Tibial nerve (tissue), 4 donors: ENCODE results near the gene FBXL19. TPM values are rescaled to one million over a fixed set of nuclear protein-coding genes. Genes with fewer than 3 reads are reported as not detected.
A peak's percentile ranks its signal among the peaks of the same experiment; 100 is the strongest.

ENCODE experiments used
- DNase-seq, 2 donors: peaks; one replicate each; pipeline ENCODE4 v3.0.0-alpha.2; 2019; ENCODE audit warnings: low spot score in 2 of 2
- H3K27ac ChIP-seq, 4 donors: fragments of 200-600 bp; sonication (generic) in 3 of 4; one replicate each; pipeline ENCODE4 v1.5.1; 2017 to 2019; ENCODE audit warnings: mild to moderate bottlenecking in 1 of 4
- H3K27me3 ChIP-seq, 2 donors: fragments of 200-600 bp; sonication (generic) in 1 of 2; one replicate each; pipeline versions ENCODE4 v1.5.1 to v1.6.0; 2017 to 2019
- H3K36me3 ChIP-seq, 3 donors: fragments of 200-600 bp; sonication (generic); one replicate each; pipeline ENCODE4 v1.5.1; 2018 to 2019
- H3K4me1 ChIP-seq, 4 donors: fragments of 200-600 bp; sonication (generic) in 3 of 4; one replicate each; pipeline ENCODE4 v1.5.1; 2017 to 2019
- H3K4me3 ChIP-seq, 4 donors: fragments of 200-600 bp; sonication (generic) in 3 of 4; one replicate each; pipeline ENCODE4 v1.5.1; 2017 to 2019; ENCODE audit warnings: mild to moderate bottlenecking in 1 of 4, moderate library complexity in 1 of 4
- H3K9me3 ChIP-seq, 4 donors: fragments of 200-600 bp; sonication (generic) in 3 of 4; one replicate each; pipeline ENCODE4 v1.5.1; 2017 to 2019
- CTCF ChIP-seq, 5 experiments: fragments of 200-600 bp in 3 of 5; fragments of 450-650 bp in 2 of 5; sonication (generic) in 3 of 5; IDR thresholded peaks; one replicate each; pipeline ENCODE4 v1.5.1; 2016 to 2019; ENCODE audit warnings: antibody characterized with exemption in 5 of 5, mild to moderate bottlenecking in 3 of 5, moderate library complexity in 2 of 5
- EP300 ChIP-seq, 2 donors: sonication (generic); formaldehyde crosslinking; IDR thresholded peaks; one replicate each; pipeline ENCODE4 v1.6.1; 2017; ENCODE audit warnings: antibody characterized with exemption in 2 of 2, mild to moderate bottlenecking in 1 of 2
- POLR2A ChIP-seq, 2 donors: fragments of 450-650 bp; IDR thresholded peaks; one replicate each; pipeline ENCODE4 v1.6.1; 2017; ENCODE audit warnings: antibody characterized with exemption in 2 of 2, mild to moderate bottlenecking in 2 of 2, moderate library complexity in 2 of 2
- WGBS, 2 donors: methylation state at CpG; one replicate each; pipeline ENCODE4 v1.1.5; 2018; 5-methylcytosine and 5-hydroxymethylcytosine counted together
- total RNA-seq, 4 donors: library from RNA; depleted of rRNA; stranded (reverse); fragments of >200 nt; gene quantifications; one replicate each; pipeline ENCODE4 v1.1.0, GENCODE V29; 2016

Gene FBXL19
- total RNA-seq, 4 donors from 2014 or later = 7.4 to 25.8 (median 16.7) TPM

GRCh38 chr16:30876867-30877266 is 46.5 kb upstream of the FBXL19 start:
- TF ChIP-seq EP300 (IDR thresholded peaks at IDR 0.05) = no peak
- TF ChIP-seq CTCF (IDR thresholded peaks at IDR 0.05) = no peak
- TF ChIP-seq POLR2A (IDR thresholded peaks at IDR 0.05) = no peak
- H3K4me1 ChIP-seq = peaks cover 0 to 38% (median 20%) of the 10 kb centered on the region in 4 donors
- H3K36me3 ChIP-seq = peaks cover 0 to 29% (median 0%) of the 10 kb centered on the region in 3 donors
- peak overlapping the region in 3 of 4 donors; percentile 84 to 92 (median 91) for H3K27ac ChIP-seq
- DNase-seq = no peak
- no peaks in the 10 kb centered on the region for H3K27me3 ChIP-seq
- 74 to 77% methylated on average over 5 of the region's 5 CpGs for WGBS, 2 donors
- H3K4me3 ChIP-seq = peak overlapping the region in 2 of 4 donors; percentile 76 to 78
- H3K9me3 ChIP-seq = no peaks in the 10 kb centered on the region

GRCh38 chr16:30882429-30883310 is 40.7 kb upstream of the FBXL19 start:
- TF ChIP-seq CTCF (IDR thresholded peaks at IDR 0.05) (no peak), EP300 (IDR thresholded peaks at IDR 0.05) (no peak), POLR2A (IDR thresholded peaks at IDR 0.05) (no peak)
- Histone ChIP-seq H3K36me3 (peaks cover 0 to 70% (median 0%) of the 10 kb centered on the region in 3 donors), H3K9me3 (no peaks in the 10 kb centered on the region), H3K27me3 (no peaks in the 10 kb centered on the region), H3K4me3 (no peak overlapping the region), H3K4me1 (peaks cover 0 to 17% (median 0%) of the 10 kb centered on the region in 4 donors), H3K27ac (no peak overlapping the region)
- DNase-seq = no peak
- WGBS, 2 donors = 56 to 68% methylated on average over 4 of the region's 4 CpGs

DNA sequence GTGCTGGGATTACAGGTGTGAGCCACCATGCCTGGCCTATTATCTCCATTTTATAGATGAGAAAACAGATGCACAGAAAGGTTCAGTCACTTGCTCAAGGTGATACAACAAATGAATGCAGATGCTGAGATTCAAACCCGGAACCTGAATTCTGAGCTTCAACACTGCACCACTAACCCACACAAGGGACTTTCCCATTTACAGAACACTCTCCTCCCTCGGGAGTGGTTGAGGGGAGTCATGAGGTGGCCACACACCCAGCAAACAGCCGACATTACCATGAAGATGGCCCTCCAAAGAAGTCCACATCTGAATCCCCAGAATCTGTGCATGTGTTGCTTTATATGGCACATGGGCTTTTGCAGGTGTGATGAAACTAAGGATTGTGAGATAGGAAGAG is 38.6 kb upstream of the FBXL19 start:
- 63 to 86% methylated on average over 3 of the region's 3 CpGs for WGBS, 2 donors
- no peaks in the 10 kb centered on the region for H3K9me3 ChIP-seq
- no peaks in the 10 kb centered on the region for H3K27me3 ChIP-seq
- no peak for DNase-seq
- H3K36me3 ChIP-seq = peaks cover 0 to 82% (median 6%) of the 10 kb centered on the region in 3 donors
- H3K4me3 ChIP-seq = no peak overlapping the region
- H3K27ac ChIP-seq = no peak overlapping the region
- TF ChIP-seq CTCF (IDR thresholded peaks at IDR 0.05) (no peak), POLR2A (IDR thresholded peaks at IDR 0.05) (no peak), EP300 (IDR thresholded peaks at IDR 0.05) (no peak)
- peaks cover 0 to 17% (median 0%) of the 10 kb centered on the region in 4 donors for H3K4me1 ChIP-seq

GRCh38 chr16:30885196-30885595 is 38.2 kb upstream of the FBXL19 start:
- DNase-seq = no peak
- no peak for TF ChIP-seq CTCF (IDR thresholded peaks at IDR 0.05)
- WGBS, 2 donors = 92 to 93% methylated on average over 9 of the region's 9 CpGs
- Histone ChIP-seq H3K36me3 (peaks cover 0 to 82% (median 6%) of the 10 kb centered on the region in 3 donors), H3K27ac (no peak overlapping the region), H3K4me1 (peaks cover 0 to 17% (median 0%) of the 10 kb centered on the region in 4 donors), H3K27me3 (no peaks in the 10 kb centered on the region), H3K9me3 (no peaks in the 10 kb centered on the region), H3K4me3 (no peak overlapping the region)

GRCh38 chr16:30886145-30886544 is 37.2 kb upstream of the FBXL19 start:
- Histone ChIP-seq H3K4me1 (peaks cover 0 to 17% (median 0%) of the 10 kb centered on the region in 4 donors), H3K36me3 (peaks cover 0 to 86% (median 6%) of the 10 kb centered on the region in 3 donors), H3K9me3 (no peaks in the 10 kb centered on the region), H3K27me3 (no peaks in the 10 kb centered on the region), H3K4me3 (no peak overlapping the region), H3K27ac (no peak overlapping the region)
- no peak for TF ChIP-seq CTCF (IDR thresholded peaks at IDR 0.05)
- no peak for TF ChIP-seq EP300 (IDR thresholded peaks at IDR 0.05)
- TF ChIP-seq POLR2A (IDR thresholded peaks at IDR 0.05) = no peak
- no peak for DNase-seq
- 81 to 88% methylated on average over 1 of the region's 1 CpG for WGBS, 2 donors
